ENCODE measurements around the gene DOCK3. TPM values are rescaled to one million over a fixed set of nuclear protein-coding genes. Genes with fewer than 3 reads are reported as not detected.
"Not testable (repeated sequence)": the region's sequence is repeated elsewhere in the genome, so short reads cannot be mapped to it uniquely, and the experiment has no call there.

DOCK3 gene
- total RNA-seq, 1 donor from 2014 or later = 0.52 TPM

DNA sequence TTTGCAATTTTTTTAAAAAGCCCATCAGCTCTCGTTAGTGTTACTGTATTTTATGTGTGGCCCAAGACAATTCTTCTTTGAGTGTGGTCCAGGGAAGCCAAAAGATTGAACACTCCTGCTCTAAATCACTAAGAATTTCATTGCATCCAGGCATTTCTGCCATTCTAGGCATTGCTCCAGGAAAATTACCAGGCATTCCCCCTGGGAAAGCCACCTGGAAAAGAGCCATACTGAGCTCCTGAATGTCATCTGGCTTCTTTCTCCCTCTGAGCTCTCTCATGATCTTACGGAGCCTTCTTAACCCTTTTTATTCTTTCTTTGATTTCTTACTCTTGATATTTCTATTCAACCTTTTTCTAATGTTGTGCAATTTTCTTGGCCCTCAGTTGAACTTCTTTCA is 202.2 kb downstream of the DOCK3 start:
- TF ChIP-seq, protein P1, sequence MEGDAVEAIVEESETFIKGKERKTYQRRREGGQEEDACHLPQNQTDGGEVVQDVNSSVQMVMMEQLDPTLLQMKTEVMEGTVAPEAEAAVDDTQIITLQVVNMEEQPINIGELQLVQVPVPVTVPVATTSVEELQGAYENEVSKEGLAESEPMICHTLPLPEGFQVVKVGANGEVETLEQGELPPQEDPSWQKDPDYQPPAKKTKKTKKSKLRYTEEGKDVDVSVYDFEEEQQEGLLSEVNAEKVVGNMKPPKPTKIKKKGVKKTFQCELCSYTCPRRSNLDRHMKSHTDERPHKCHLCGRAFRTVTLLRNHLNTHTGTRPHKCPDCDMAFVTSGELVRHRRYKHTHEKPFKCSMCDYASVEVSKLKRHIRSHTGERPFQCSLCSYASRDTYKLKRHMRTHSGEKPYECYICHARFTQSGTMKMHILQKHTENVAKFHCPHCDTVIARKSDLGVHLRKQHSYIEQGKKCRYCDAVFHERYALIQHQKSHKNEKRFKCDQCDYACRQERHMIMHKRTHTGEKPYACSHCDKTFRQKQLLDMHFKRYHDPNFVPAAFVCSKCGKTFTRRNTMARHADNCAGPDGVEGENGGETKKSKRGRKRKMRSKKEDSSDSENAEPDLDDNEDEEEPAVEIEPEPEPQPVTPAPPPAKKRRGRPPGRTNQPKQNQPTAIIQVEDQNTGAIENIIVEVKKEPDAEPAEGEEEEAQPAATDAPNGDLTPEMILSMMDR (conservative IDR thresholded peaks at IDR 0.05; ENCODE audit: low read depth, low read length) = no peak
- no peak for DNase-seq (ENCODE audit: low read depth)
- H3K4me3 ChIP-seq (ENCODE audit: low read depth, low read length) = no peak overlapping the region

DNA sequence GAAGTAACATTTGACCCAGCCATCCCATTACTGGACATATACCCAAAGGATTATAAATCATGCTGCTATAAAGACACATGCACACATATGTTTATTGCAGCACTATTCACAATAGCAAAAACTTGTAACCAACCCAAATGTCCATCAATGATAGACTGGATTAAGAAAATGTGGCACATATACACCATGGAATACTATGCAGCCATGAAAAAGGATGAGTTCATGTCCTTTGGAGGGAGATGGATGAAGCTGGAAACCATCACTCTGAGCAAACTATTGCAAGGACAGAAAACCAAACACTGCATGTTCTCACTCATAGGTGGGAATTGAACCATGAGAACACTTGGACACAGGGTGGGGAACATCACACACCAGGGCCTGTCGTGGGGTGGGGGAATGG is 208.0 kb downstream of the DOCK3 start:
- not testable (repeated sequence) for DNase-seq (ENCODE audit: low read depth); H3K4me3 ChIP-seq (ENCODE audit: low read depth, low read length)

DNA sequence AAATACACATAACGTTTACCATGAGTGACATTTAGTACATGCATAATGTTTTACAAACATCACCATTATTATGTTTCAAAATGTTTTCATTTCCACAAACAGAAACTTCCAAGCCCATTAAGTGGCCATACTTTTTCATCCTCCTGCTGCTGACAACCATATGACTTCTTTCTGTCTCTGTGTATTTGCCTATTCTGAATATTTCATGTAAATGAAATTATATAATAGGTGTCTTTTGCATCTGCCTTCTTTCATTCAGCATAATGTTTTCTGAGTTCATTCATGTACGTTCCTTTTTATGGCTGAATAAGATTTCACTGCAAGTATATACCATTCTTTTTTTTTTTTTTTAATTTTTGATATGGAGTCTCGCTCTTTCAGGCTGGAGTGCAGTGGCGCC is 209.0 kb downstream of the DOCK3 start:
- TF ChIP-seq, protein P1 (conservative IDR thresholded peaks at IDR 0.05; ENCODE audit: low read depth, low read length) = no peak
- no peak for DNase-seq (ENCODE audit: low read depth)

DNA sequence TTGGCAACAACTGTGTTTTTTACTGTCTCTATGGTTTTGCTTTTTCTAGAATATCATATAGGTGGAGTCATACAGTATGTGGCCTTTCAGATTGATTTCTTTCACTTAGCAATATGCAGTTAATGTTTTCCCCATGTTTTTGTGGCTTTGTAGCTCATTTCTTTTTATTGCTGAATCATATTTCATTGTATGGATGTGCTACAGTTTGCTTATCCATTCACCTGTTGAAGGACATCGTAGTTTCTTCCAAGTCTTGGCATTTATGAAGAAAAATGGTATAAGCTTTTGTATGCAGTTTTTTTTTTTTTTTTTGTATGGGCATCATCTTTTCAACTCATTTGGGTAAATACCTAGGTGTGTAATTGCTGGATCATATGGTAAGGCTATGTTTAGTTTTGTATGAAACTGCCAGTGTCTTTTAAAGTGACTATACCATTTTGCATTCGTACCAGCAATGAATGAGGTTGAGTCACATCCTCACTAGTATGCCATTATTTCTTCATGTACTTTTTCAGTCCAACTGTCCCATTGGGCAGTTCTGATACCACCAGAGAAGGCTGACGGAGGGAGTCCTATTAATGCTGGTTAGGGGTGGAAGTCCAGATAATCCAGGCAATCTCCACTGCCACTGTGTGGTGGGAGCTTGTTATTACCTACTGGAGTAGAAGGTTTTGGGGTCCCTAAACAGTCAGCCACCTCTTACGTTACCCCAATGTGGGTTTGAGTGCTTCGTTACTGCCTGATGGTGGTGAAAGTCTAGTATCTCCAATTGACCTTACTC is 210.5 kb downstream of the DOCK3 start:
- H3K4me3 ChIP-seq (ENCODE audit: low read depth, low read length) = no peak overlapping the region
- DNase-seq (ENCODE audit: low read depth) = no peak
- TF ChIP-seq, protein P1 (conservative IDR thresholded peaks at IDR 0.05; ENCODE audit: low read depth, low read length) = peak; percentile 31

More for the DNA sequence above, 209.0 kb downstream of the DOCK3 start:
- H3K4me3 ChIP-seq (ENCODE audit: low read depth, low read length) = no peak overlapping the region

DNA sequence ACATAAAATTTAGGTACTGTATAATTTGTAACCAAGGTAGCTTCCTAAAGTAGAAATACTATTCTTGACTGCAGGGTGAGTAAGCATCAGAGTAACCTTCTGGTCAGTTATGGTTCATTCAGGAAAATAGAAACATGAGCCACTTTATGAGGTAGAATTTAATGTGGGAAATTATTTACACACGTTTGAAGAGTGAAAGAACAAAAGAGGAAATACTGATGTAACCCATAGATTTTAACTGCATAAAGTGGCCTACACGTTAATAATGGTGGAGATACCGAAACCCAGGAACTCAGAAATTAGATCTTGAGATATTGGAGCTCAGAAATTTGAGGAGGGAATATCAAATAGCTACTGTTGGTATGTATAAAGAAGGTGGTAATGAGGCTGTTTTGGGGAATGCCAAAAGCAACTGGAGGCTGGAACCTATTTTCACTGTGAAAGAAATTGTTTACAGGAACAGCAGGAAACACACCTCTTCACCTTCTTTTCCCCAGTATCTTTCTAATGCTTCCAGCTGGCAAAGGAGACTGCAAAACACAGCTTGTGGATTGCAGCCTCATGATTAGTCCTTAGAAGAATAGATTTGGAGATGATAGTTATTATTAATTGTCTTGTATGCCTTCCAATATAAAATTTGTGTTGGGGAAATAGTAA is 216.1 kb downstream of the DOCK3 start:
- TF ChIP-seq, protein P1 (conservative IDR thresholded peaks at IDR 0.05; ENCODE audit: low read depth, low read length) = no peak
- H3K4me3 ChIP-seq (ENCODE audit: low read depth, low read length) = no peak overlapping the region
- no peak for DNase-seq (ENCODE audit: low read depth)

DNA sequence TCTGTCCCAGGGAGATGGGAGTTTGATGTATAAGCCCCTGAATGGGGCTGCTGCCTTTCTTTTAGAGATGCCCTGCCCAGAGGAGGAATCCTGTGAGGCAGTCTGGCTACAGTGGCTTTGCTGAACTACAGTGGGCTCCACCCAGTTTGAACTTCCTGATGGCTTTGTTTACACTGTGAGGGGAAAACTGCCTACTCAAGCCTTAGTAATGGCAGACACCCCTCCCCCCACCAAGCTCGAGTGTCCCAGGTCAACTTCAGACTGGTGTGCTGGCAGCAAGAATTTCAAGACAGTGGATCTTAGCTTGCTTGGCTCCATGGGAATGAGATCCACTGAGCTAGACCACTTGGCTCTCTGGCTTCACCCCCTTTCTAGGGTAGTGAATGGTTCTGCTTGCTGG is 226.4 kb downstream of the DOCK3 start:
- not testable (repeated sequence) for H3K4me3 ChIP-seq (ENCODE audit: low read depth, low read length); DNase-seq (ENCODE audit: low read depth)

DNA sequence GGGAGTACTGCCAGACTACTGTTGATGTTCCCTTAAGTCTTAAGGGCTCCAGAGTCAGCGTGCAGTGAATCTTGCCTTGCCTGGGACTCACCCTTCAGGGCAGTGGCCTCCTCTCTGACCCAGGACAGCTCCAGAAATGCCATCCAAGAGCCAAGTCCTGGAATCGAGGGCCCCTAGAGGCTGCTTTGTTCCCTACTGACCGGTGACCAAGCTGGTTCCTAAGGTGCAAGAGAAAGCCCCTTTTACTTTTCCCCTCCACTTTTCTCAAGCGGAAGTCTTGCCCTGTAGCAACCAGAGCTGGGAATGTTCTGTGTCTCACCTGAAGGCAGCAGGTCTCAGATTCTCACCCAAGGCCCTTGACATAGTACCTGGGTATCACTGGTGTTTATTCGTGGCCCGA is 238.0 kb downstream of the DOCK3 start:
- no peak overlapping the region for H3K4me3 ChIP-seq (ENCODE audit: low read depth, low read length)
- TF ChIP-seq, protein P1 (conservative IDR thresholded peaks at IDR 0.05; ENCODE audit: low read depth, low read length) = no peak
- DNase-seq (ENCODE audit: low read depth) = no peak

DNA sequence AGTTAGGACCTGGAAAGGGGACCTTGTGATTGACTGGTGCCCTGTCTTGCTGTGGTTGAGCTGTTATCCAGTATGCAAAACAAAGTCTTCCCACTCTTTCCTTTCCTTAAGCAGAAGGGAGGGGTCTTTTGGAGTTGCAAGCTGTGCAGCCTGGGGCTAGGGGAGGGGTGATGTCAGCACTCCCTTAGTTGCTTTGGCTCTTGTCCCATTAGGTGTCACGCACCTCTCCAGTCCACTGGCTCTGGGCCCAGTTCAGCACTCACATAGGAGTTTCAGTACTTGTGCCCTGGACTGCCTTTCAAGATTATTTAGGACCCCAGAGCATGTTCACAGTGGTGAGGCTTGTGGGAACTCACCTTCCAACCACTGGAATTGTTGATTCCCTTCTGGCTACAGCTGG is 238.5 kb downstream of the DOCK3 start:
- no peak for DNase-seq (ENCODE audit: low read depth)
- H3K4me3 ChIP-seq (ENCODE audit: low read depth, low read length) = no peak overlapping the region
- TF ChIP-seq, protein P1 (conservative IDR thresholded peaks at IDR 0.05; ENCODE audit: low read depth, low read length) = no peak

DNA sequence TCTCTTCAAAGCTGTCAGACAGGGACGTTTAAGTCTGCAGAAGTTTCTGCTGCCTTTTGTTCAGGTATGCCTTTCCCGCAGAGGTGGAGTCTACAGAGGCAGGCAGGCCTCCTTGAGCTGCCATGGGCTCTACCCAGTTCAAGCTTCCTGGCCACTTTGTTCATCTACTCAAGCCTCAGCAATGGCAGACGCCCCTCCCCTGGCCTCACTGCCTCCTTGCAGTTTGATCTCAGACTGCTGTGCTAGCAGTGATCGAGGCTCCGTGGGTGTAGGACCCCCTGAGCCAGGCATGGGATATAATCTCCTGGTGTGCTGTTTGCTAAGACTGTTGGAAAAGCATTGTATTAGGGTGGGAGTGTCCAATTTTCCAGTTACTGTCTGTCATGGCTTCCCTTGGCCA is 247.3 kb downstream of the DOCK3 start:
- not testable (repeated sequence) for H3K4me3 ChIP-seq (ENCODE audit: low read depth, low read length); DNase-seq (ENCODE audit: low read depth)

All from epithelial cell of proximal tubule (primary cell).